Neural cell (in vitro differentiated cells): ENCODE results near the gene GPALPP1. TPM values are rescaled to one million over a fixed set of nuclear protein-coding genes. Genes with fewer than 3 reads are reported as not detected.

ENCODE experiments used
- H2AFZ ChIP-seq: fragments of 200-600, 300-800 bp; sonication (generic), shearing (Covaris generic); 2 replicates; pipeline ENCODE4 v1.6.0; 2014; ENCODE audit warnings: low read depth, mild to moderate bottlenecking, antibody characterized with exemption, low read length, moderate library complexity
- H3F3A ChIP-seq: fragments of 200-600 bp; shearing (Covaris generic); 2 replicates; pipeline ENCODE4 v1.6.1; 2016; ENCODE audit warnings: mild to moderate bottlenecking, moderate library complexity, mixed read lengths, antibody characterized with exemption, low read length; ENCODE audit not compliant: insufficient read depth, poor library complexity, severe bottlenecking
- H3K27ac ChIP-seq: fragments of 200-600, 300-800 bp; sonication (generic), shearing (Covaris generic); 2 replicates; pipeline ENCODE4 v1.5.1; 2014; ENCODE audit warnings: mild to moderate bottlenecking, low read length, moderate library complexity
- H3K27me3 ChIP-seq: fragments of 300-800, 200-600 bp; sonication (generic), shearing (Covaris generic); 2 replicates; pipeline ENCODE4 v1.6.0; 2014; ENCODE audit warnings: mild to moderate bottlenecking, low read depth, low read length, moderate library complexity; ENCODE audit not compliant: insufficient read depth
- H3K36me3 ChIP-seq: fragments of 300-800, 200-600 bp; sonication (generic), shearing (Covaris generic); 2 replicates; pipeline ENCODE4 v1.5.1; 2014; ENCODE audit warnings: mild to moderate bottlenecking, antibody characterized with exemption, low read length, moderate library complexity; ENCODE audit not compliant: insufficient read depth
- H3K4me2 ChIP-seq: fragments of 300-800, 200-600 bp; sonication (generic), shearing (Covaris generic); 2 replicates; pipeline ENCODE4 v1.6.0; 2014; ENCODE audit warnings: mild to moderate bottlenecking, low read length
- H3K4me3 ChIP-seq: fragments of 300-800, 200-600 bp; sonication (generic), shearing (Covaris generic); 2 replicates; pipeline ENCODE4 v1.5.1; 2014; ENCODE audit warnings: mild to moderate bottlenecking, low read length, moderate library complexity
- H3K79me2 ChIP-seq: fragments of 200-600 bp; shearing (Covaris generic); replicated peaks from 2 replicates; pipeline ENCODE4 v1.6.0; 2014; ENCODE audit warnings: mild to moderate bottlenecking, low read length, moderate library complexity; ENCODE audit not compliant: insufficient read depth
- H3K9ac ChIP-seq: fragments of 300-800, 200-600 bp; sonication (generic), shearing (Covaris generic); 2 replicates; pipeline ENCODE4 v1.6.1; 2016; ENCODE audit warnings: mild to moderate bottlenecking, low read length, mixed read lengths
- H3K9me2 ChIP-seq: fragments of 200-600 bp; shearing (Covaris generic); 2 replicates; pipeline ENCODE4 v1.6.1; 2016; ENCODE audit warnings: mild to moderate bottlenecking, low read length, mixed read lengths; ENCODE audit not compliant: insufficient read depth
- H3K9me3 ChIP-seq: fragments of 200-600, 300-800 bp; sonication (generic), shearing (Covaris generic); 2 replicates; pipeline ENCODE4 v1.6.1; 2016; ENCODE audit warnings: mild to moderate bottlenecking, mixed run types, low read length, moderate library complexity, mixed read lengths
- H4K20me1 ChIP-seq: fragments of 200-600 bp; shearing (Covaris generic); 2 replicates; pipeline ENCODE4 v1.6.1; 2016; ENCODE audit warnings: mild to moderate bottlenecking, mixed run types; ENCODE audit not compliant: insufficient read depth
- CTCF ChIP-seq: fragments of 450-650 bp; IDR thresholded peaks from 2 replicates; pipeline ENCODE4 v1.5.1; 2014; ENCODE audit warnings: antibody characterized with exemption, mild to moderate bottlenecking, moderate library complexity; ENCODE audit not compliant: poor library complexity, severe bottlenecking
- EP300 ChIP-seq: fragments of 450-650 bp; conservative IDR thresholded peaks from 2 replicates; pipeline ENCODE4 v1.6.1; 2014; ENCODE audit warnings: antibody characterized with exemption, mild to moderate bottlenecking, moderate library complexity; ENCODE audit not compliant: poor library complexity, severe bottlenecking
- EZH2 ChIP-seq: fragments of 200-600, 300-800 bp; shearing (Covaris generic), sonication (generic); IDR thresholded peaks from 2 replicates; pipeline ENCODE4 v1.6.1; 2014; ENCODE audit warnings: antibody characterized with exemption, low read length, borderline replicate concordance, mild to moderate bottlenecking; ENCODE audit not compliant: insufficient read depth, poor library complexity, severe bottlenecking
- MXI1 ChIP-seq: fragments of 450-650 bp; conservative IDR thresholded peaks from 2 replicates; pipeline ENCODE4 v1.6.1; 2014; ENCODE audit warnings: antibody characterized with exemption, mild to moderate bottlenecking; ENCODE audit not compliant: poor library complexity, severe bottlenecking
- POLR2AphosphoS5 ChIP-seq: IDR thresholded peaks from 2 replicates; pipeline ENCODE4 v1.6.1; 2012
- RAD21 ChIP-seq: fragments of 450-650 bp; conservative IDR thresholded peaks from 2 replicates; pipeline ENCODE4 v1.6.1; 2014; ENCODE audit warnings: antibody characterized with exemption, mild to moderate bottlenecking, moderate library complexity
- REST ChIP-seq: IDR thresholded peaks from 2 replicates; pipeline ENCODE4 v1.6.1; 2012; ENCODE audit warnings: borderline replicate concordance
- SMC3 ChIP-seq: fragments of 450-650 bp; conservative IDR thresholded peaks from 2 replicates; pipeline ENCODE4 v1.6.1; 2014; ENCODE audit warnings: antibody characterized with exemption, mild to moderate bottlenecking, moderate library complexity; ENCODE audit not compliant: poor library complexity
- TAF1 ChIP-seq: IDR thresholded peaks from 2 replicates; pipeline ENCODE4 v1.6.1; 2012; ENCODE audit warnings: low read depth
- polyA plus RNA-seq: library from polyadenylated mRNA; depleted of rRNA; stranded (reverse); fragments of >200 nt; gene quantifications from 2 replicates; pipeline ENCODE4 v1.2.3, GENCODE V29; 2014

The GPALPP1 gene
- polyA plus RNA-seq, 1 donor from 2014 or later = 49.7 TPM

- Histone ChIP-seq H3K9ac (no peak overlapping the region), H3K9me2 (no peaks in the 10 kb centered on the region), H3K36me3 (no peaks in the 10 kb centered on the region), H3K9me3 (no peaks in the 10 kb centered on the region), H3K27me3 (no peaks in the 10 kb centered on the region), H4K20me1 (no peaks in the 10 kb centered on the region), H2AFZ (no peak overlapping the region), H3K4me3 (no peak overlapping the region), H3F3A (no peaks in the 10 kb centered on the region), H3K27ac (no peak overlapping the region), H3K79me2 (no peaks in the 10 kb centered on the region), H3K4me2 (no peak overlapping the region)
- TF ChIP-seq EP300 = no peak
- no peak for TF ChIP-seq POLR2AphosphoS5
- TF ChIP-seq REST = no peak
- TF ChIP-seq CTCF = no peak
- no peak for TF ChIP-seq SMC3
- no peak for TF ChIP-seq EZH2
- no peak for TF ChIP-seq MXI1
- no peak for TF ChIP-seq RAD21
- no peak for TF ChIP-seq TAF1
Observed at GRCh38 chr13:44974056-44974793, 15.1 kb upstream of the GPALPP1 start.

GRCh38 chr13:44976196-44976595 is 13.1 kb upstream of the GPALPP1 start:
- no peaks in the 10 kb centered on the region for H3K9me3 ChIP-seq
- H3K27me3 ChIP-seq = no peaks in the 10 kb centered on the region
- H3K79me2 ChIP-seq = no peaks in the 10 kb centered on the region
- no peaks in the 10 kb centered on the region for H3K9me2 ChIP-seq
- no peak overlapping the region for H3K27ac ChIP-seq
- no peak overlapping the region for H3K4me2 ChIP-seq
- H4K20me1 ChIP-seq = no peaks in the 10 kb centered on the region
- H3K9ac ChIP-seq = no peak overlapping the region
- no peak overlapping the region for H2AFZ ChIP-seq
- H3K4me3 ChIP-seq = no peak overlapping the region
- H3F3A ChIP-seq = no peaks in the 10 kb centered on the region
- H3K36me3 ChIP-seq = no peaks in the 10 kb centered on the region
- TF ChIP-seq SMC3 (no peak), TAF1 (no peak), CTCF (no peak), EZH2 (no peak), REST (no peak), POLR2AphosphoS5 (no peak), RAD21 (no peak), MXI1 (no peak), EP300 (no peak)
